Stimulated activated CD8-positive, alpha-beta memory T cell treated with anti-CD3 and anti-CD28 coated beads, Interleukin-15, amount 100 ng/mL, for 24 hours (primary cell): ENCODE measurements around the gene ADAMTS17.

Experiments used
- DNase-seq: peaks from one replicate; pipeline ENCODE4 v3.0.0-alpha.2; 2020; ENCODE audit warnings: low read depth

The ADAMTS17 gene

GRCh38 chr15:100252359-100252758 lies 89.4 kb downstream of the ADAMTS17 start:
- DNase-seq: no peak

- DNase-seq: no peak
Measured at GRCh38 chr15:100250176-100250800, 91.5 kb downstream of the ADAMTS17 start.

GRCh38 chr15:100249096-100249815 lies 92.5 kb downstream of the ADAMTS17 start:
- DNase-seq: no peak

- no peak for DNase-seq
Measured at GRCh38 chr15:100248236-100248635, 93.5 kb downstream of the ADAMTS17 start.

GRCh38 chr15:100247228-100248225 lies 94.2 kb downstream of the ADAMTS17 start:
- no peak for DNase-seq

- no peak for DNase-seq
Measured at GRCh38 chr15:100245855-100246254, 95.9 kb downstream of the ADAMTS17 start.

- no peak for DNase-seq
Measured at GRCh38 chr15:100245487-100245820, 96.3 kb downstream of the ADAMTS17 start.

GRCh38 chr15:100244796-100245486 lies 96.8 kb downstream of the ADAMTS17 start:
- no peak for DNase-seq

GRCh38 chr15:100242989-100243388 lies 98.8 kb downstream of the ADAMTS17 start:
- no peak for DNase-seq

GRCh38 chr15:100241572-100242482 lies 99.9 kb downstream of the ADAMTS17 start:
- no peak for DNase-seq

GRCh38 chr15:100236981-100237720 lies 104.6 kb downstream of the ADAMTS17 start:
- DNase-seq: no peak

GRCh38 chr15:100235030-100235617 lies 106.7 kb downstream of the ADAMTS17 start:
- no peak for DNase-seq

- no peak for DNase-seq
Measured at GRCh38 chr15:100234158-100235029, 107.4 kb downstream of the ADAMTS17 start.

- no peak for DNase-seq
Measured at GRCh38 chr15:100230784-100231183, 111.0 kb downstream of the ADAMTS17 start.

- DNase-seq: no peak
Measured at GRCh38 chr15:100229181-100230163, 112.3 kb downstream of the ADAMTS17 start.

- no peak for DNase-seq
Measured at GRCh38 chr15:100227781-100228180, 114.0 kb downstream of the ADAMTS17 start.

- no peak for DNase-seq
Measured at GRCh38 chr15:100226107-100226506, 115.7 kb downstream of the ADAMTS17 start.
